CD14-positive monocyte (primary cell): Measurements from ENCODE around the gene MSI2. TPM values are rescaled to one million over a fixed set of nuclear protein-coding genes. Genes with fewer than 3 reads are reported as not detected.
A peak's percentile ranks its signal among the peaks of the same experiment; 100 is the strongest.

Experiments
- DNase-seq, 3 donors: peaks; one replicate each; pipeline ENCODE4 v3.0.0-alpha.2; 2011 to 2022
- H2AFZ ChIP-seq: 2 replicates; pipeline ENCODE4 v1.6.0; 2012; ENCODE audit warnings: mild to moderate bottlenecking, low read depth, low read length, inconsistent platforms; ENCODE audit not compliant: insufficient read depth, poor library complexity, severe bottlenecking
- H3K27ac ChIP-seq, 2 donors: 1 replicate in 1 of 2; 2 replicates in 1 of 2; pipeline ENCODE4 v1.5.1; 2012 to 2013; ENCODE audit warnings: low read length in 2 of 2, control low read depth in 1 of 2, inconsistent platforms in 1 of 2, low read depth in 1 of 2, mild to moderate bottlenecking in 1 of 2
- H3K27me3 ChIP-seq, 2 donors: one replicate each; pipeline versions ENCODE4 v1.6.0 to v1.6.1; 2011 to 2013; ENCODE audit warnings: low read length in 2 of 2; ENCODE audit not compliant: control insufficient read depth in 2 of 2, insufficient read depth in 2 of 2
- H3K36me3 ChIP-seq, 2 donors: replicated peaks in 1 of 2; 1 replicate in 1 of 2; 2 replicates in 1 of 2; pipeline versions ENCODE4 v1.5.1 to v1.6.1; 2012 to 2013; ENCODE audit warnings: low read length in 2 of 2, control low read depth in 1 of 2, inconsistent platforms in 1 of 2, mild to moderate bottlenecking in 1 of 2; ENCODE audit not compliant: insufficient read depth in 2 of 2, control insufficient read depth in 1 of 2
- H3K4me1 ChIP-seq, 2 donors: 1 replicate in 1 of 2; 2 replicates in 1 of 2; pipeline versions ENCODE4 v1.5.1 to v1.6.1; 2012 to 2013; ENCODE audit warnings: low read length in 2 of 2, control low read depth in 1 of 2, inconsistent platforms in 1 of 2, mild to moderate bottlenecking in 1 of 2, moderate library complexity in 1 of 2; ENCODE audit not compliant: insufficient read depth in 2 of 2, control insufficient read depth in 1 of 2
- H3K4me2 ChIP-seq: replicated peaks from 2 replicates; pipeline ENCODE3; 2012; ENCODE audit warnings: low read length, moderate library complexity, mild to moderate bottlenecking; ENCODE audit not compliant: poor library complexity, severe bottlenecking; ENCODE audit errors: extremely low read depth
- H3K4me3 ChIP-seq, 3 experiments: fragments of 200-600 bp in 1 of 3; sonication (generic) in 1 of 3; replicated peaks in 1 of 3; 1 replicate in 2 of 3; 2 replicates in 1 of 3; pipeline ENCODE4 v1.5.1; 2011 to 2013; ENCODE audit warnings: low read length in 3 of 3, mild to moderate bottlenecking in 3 of 3, control low read depth in 2 of 3, low read depth in 2 of 3, inconsistent platforms in 1 of 3, moderate library complexity in 1 of 3
- H3K79me2 ChIP-seq: 2 replicates; pipeline ENCODE4 v1.6.0; 2012; ENCODE audit warnings: mild to moderate bottlenecking, control low read depth, inconsistent platforms, low read length, moderate library complexity; ENCODE audit not compliant: insufficient read depth
- H3K9ac ChIP-seq: 2 replicates; pipeline ENCODE4 v1.6.0; 2017; ENCODE audit warnings: low read length, mild to moderate bottlenecking; ENCODE audit not compliant: insufficient read depth, poor library complexity, severe bottlenecking
- H3K9me3 ChIP-seq, 2 donors: replicated peaks in 1 of 2; 1 replicate in 1 of 2; 2 replicates in 1 of 2; pipeline versions ENCODE4 v1.5.1 to v1.6.1; 2012 to 2013; ENCODE audit warnings: low read length in 2 of 2, control low read depth in 1 of 2; ENCODE audit not compliant: control insufficient read depth in 1 of 2, insufficient read depth in 1 of 2
- H4K20me1 ChIP-seq: 2 replicates; pipeline ENCODE4 v1.6.0; 2012; ENCODE audit warnings: mild to moderate bottlenecking, low read length, control low read depth, moderate library complexity; ENCODE audit not compliant: insufficient read depth
- H3K27ac Mint-ChIP-seq, 7 donors: one replicate each; pipeline ENCODE4 v1.8.0; 2020; ENCODE audit warnings: mild to moderate bottlenecking in 7 of 7, mixed read lengths in 7 of 7, moderate library complexity in 6 of 7, inconsistent platforms in 2 of 7
- H3K27me3 Mint-ChIP-seq, 3 donors: one replicate each; pipeline ENCODE4 v1.8.0; 2021 to 2022; ENCODE audit warnings: low read depth in 3 of 3, mild to moderate bottlenecking in 3 of 3, mixed read lengths in 3 of 3, moderate library complexity in 3 of 3, inconsistent platforms in 1 of 3
- H3K36me3 Mint-ChIP-seq, 2 donors: one replicate each; pipeline ENCODE4 v1.8.0; 2020; ENCODE audit warnings: mixed read lengths in 2 of 2, inconsistent platforms in 1 of 2, mild to moderate bottlenecking in 1 of 2
- H3K4me1 Mint-ChIP-seq: one replicate; pipeline ENCODE4 v1.8.0; 2020; ENCODE audit warnings: mild to moderate bottlenecking, mixed read lengths
- H3K4me3 Mint-ChIP-seq, 2 donors: one replicate each; pipeline ENCODE4 v1.8.0; 2020; ENCODE audit warnings: mild to moderate bottlenecking in 2 of 2, mixed read lengths in 2 of 2, moderate library complexity in 1 of 2
- H3K9me3 Mint-ChIP-seq, 7 donors: one replicate each; pipeline ENCODE4 v1.8.0; 2020 to 2022; ENCODE audit warnings: mixed read lengths in 7 of 7, mild to moderate bottlenecking in 6 of 7, moderate library complexity in 6 of 7, inconsistent platforms in 2 of 7
- WGBS: methylation state at CpG from one replicate; pipeline ENCODE4 v1.1.5; 2013; ENCODE audit warnings: missing lambda C conversion rate; ENCODE audit not compliant: insufficient coverage; 5-methylcytosine and 5-hydroxymethylcytosine counted together
- intact Hi-C, 2 donors: fragments of 100-400 bp; cut with micrococcal nuclease; formaldehyde crosslinking; loops; one replicate each; pipeline versions ENCODE4 v1.15.0 to v1.15.1; 2023
- polyA plus RNA-seq, 3 donors: library from polyadenylated mRNA; depleted of rRNA in 1 of 3; unstranded in 2 of 3; stranded (reverse) in 1 of 3; fragments of 300-500 nt in 2 of 3; fragments of >200 nt in 1 of 3; fragmentation: Illumina TruSeq in 2 of 3; gene quantifications; 1 replicate in 2 of 3; 2 replicates in 1 of 3; pipeline ENCODE4 v1.2.3, GENCODE V29; 2012 to 2021
- TF ChIP-seq, protein P1 (sequence below): fragments of 200-600 bp; IDR thresholded peaks from one replicate; pipeline ENCODE4 v1.8.0; 2022; ENCODE audit warnings: antibody characterized with exemption, mild to moderate bottlenecking

Gene MSI2
- polyA plus RNA-seq, 3 donors: 0.20 to 6.6 (median 0.37) TPM

DNA sequence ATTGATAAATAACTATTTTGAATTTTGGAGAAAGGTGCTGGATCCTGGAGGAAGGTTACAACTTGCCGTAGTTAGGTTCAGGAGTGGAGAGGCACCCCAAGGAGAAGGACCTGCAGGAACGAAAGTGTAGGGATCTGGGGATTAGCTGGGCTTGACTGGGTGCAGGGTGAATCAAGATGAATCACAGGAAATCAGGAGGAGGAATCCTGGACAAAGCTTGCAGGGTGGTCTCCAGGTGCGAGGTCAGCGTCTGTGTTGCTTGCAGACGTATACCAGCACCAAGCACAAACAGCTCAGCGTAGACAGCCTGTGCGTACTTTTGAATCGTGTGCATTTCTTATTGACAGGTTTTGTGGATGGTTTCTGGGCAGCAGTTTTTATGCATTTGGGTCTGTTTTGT is 144.3 kb downstream of the MSI2 start:
- H3K9me3 Mint-ChIP-seq: no peaks in the 10 kb centered on the region
- TF ChIP-seq, protein P1, sequence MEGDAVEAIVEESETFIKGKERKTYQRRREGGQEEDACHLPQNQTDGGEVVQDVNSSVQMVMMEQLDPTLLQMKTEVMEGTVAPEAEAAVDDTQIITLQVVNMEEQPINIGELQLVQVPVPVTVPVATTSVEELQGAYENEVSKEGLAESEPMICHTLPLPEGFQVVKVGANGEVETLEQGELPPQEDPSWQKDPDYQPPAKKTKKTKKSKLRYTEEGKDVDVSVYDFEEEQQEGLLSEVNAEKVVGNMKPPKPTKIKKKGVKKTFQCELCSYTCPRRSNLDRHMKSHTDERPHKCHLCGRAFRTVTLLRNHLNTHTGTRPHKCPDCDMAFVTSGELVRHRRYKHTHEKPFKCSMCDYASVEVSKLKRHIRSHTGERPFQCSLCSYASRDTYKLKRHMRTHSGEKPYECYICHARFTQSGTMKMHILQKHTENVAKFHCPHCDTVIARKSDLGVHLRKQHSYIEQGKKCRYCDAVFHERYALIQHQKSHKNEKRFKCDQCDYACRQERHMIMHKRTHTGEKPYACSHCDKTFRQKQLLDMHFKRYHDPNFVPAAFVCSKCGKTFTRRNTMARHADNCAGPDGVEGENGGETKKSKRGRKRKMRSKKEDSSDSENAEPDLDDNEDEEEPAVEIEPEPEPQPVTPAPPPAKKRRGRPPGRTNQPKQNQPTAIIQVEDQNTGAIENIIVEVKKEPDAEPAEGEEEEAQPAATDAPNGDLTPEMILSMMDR: no peak
- H3K9me3 ChIP-seq: no peaks in the 10 kb centered on the region
- H3K4me3 ChIP-seq: no peak overlapping the region
- peaks cover 2% of the 10 kb centered on the region for H3K4me1 Mint-ChIP-seq
- H3K79me2 ChIP-seq: no peaks in the 10 kb centered on the region
- WGBS: 96% methylated on average over 8 of the region's 8 CpGs
- H3K4me1 ChIP-seq: no peaks in the 10 kb centered on the region
- no peak overlapping the region for H3K9ac ChIP-seq
- intact Hi-C loops: no loop called here
- no peak overlapping the region for H3K27ac Mint-ChIP-seq
- peaks cover 16 to 23% of the 10 kb centered on the region in 2 donors for H3K36me3 Mint-ChIP-seq
- H3K27me3 ChIP-seq: no peaks in the 10 kb centered on the region
- DNase-seq: no peak
- H3K27ac ChIP-seq: no peak overlapping the region
- H3K36me3 ChIP-seq: peaks cover 0 to 11% of the 10 kb centered on the region in 2 donors
- H4K20me1 ChIP-seq: no peaks in the 10 kb centered on the region
- H3K4me3 Mint-ChIP-seq: no peak overlapping the region
- no peak overlapping the region for H2AFZ ChIP-seq
- H3K27me3 Mint-ChIP-seq: peaks cover 0 to 2% (median 0%) of the 10 kb centered on the region in 3 donors
- H3K4me2 ChIP-seq: no peak overlapping the region

DNA sequence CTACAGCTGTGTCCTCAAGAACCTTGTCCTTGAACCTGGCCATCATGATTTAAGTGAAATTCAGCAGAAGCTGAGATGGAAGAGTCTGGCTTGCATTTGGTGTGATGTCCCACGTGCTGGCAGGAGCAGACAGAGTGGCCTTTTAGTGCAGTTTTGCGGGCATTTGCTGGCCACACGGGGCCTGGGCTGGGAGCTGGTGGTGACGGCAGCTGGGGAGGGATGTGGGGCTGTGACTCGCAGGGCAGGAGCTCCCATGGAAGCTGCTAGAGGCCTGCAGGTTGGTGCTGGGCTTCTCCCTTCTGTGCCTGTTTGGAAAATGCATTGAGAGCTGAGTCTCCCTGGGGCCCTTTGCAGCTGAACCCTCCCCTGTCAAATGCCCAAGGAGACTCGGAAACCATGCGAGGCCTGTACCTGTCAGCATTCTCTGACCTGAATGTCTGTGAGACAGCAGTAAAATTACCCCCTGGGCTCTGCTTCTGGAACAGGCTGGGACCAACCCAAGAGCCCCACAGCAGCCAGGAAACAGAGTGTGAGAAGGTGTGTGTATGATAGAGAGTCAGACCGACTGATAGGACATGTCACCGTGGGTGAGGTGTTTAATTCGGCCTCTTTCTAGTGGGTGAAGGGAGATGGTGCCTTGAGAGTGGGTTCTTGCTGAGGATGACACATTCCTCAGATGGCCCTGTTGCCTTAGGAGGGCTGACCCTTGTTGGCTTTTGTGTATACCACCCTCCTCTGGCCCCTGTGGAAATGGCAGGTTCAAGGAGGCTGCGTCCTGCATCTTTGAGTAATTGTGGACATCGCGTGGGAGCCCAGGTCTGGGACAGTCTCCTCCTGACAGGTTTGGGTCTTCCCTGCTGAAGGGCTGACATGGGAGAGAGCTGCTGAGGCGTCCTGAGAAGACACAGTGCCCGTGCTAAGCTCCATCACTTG is 145.5 kb downstream of the MSI2 start:
- TF ChIP-seq, protein P1: no peak
- intact Hi-C loops: no loop called here
- Mint-ChIP-seq H3K9me3 (no peaks in the 10 kb centered on the region), H3K4me3 (no peak overlapping the region), H3K27me3 (no peaks in the 10 kb centered on the region), H3K4me1 (peaks cover 14% of the 10 kb centered on the region), H3K27ac (peak overlapping the region in 2 of 7 donors; percentile 9 to 21), H3K36me3 (peaks cover 16 to 23% of the 10 kb centered on the region in 2 donors)
- no peaks in the 10 kb centered on the region for H4K20me1 ChIP-seq
- no peak overlapping the region for H3K4me3 ChIP-seq
- H3K36me3 ChIP-seq: peaks cover 0 to 11% of the 10 kb centered on the region in 2 donors
- H3K27me3 ChIP-seq: no peaks in the 10 kb centered on the region
- H3K27ac ChIP-seq: no peak overlapping the region
- DNase-seq: no peak
- H3K9me3 ChIP-seq: no peaks in the 10 kb centered on the region
- H3K9ac ChIP-seq: no peak overlapping the region
- no peak overlapping the region for H3K4me2 ChIP-seq
- no peaks in the 10 kb centered on the region for H3K79me2 ChIP-seq
- peaks cover 4 to 10% of the 10 kb centered on the region in 2 donors for H3K4me1 ChIP-seq
- WGBS: 82% methylated on average over 13 of the region's 15 CpGs
- H2AFZ ChIP-seq: no peak overlapping the region
